Tibial nerve (tissue), 4 donors: ENCODE data around the gene AP5M1. TPM values are rescaled to one million over a fixed set of nuclear protein-coding genes. Genes with fewer than 3 reads are reported as not detected.

Experiments
- DNase-seq, 2 donors: peaks; one replicate each; pipeline ENCODE4 v3.0.0-alpha.2; 2019; ENCODE audit warnings: low spot score in 2 of 2
- H3K27ac ChIP-seq, 4 donors: fragments of 200-600 bp; sonication (generic) in 3 of 4; one replicate each; pipeline ENCODE4 v1.5.1; 2017 to 2019; ENCODE audit warnings: mild to moderate bottlenecking in 1 of 4
- H3K27me3 ChIP-seq, 2 donors: fragments of 200-600 bp; sonication (generic) in 1 of 2; one replicate each; pipeline versions ENCODE4 v1.5.1 to v1.6.0; 2017 to 2019
- H3K36me3 ChIP-seq, 3 donors: fragments of 200-600 bp; sonication (generic); one replicate each; pipeline ENCODE4 v1.5.1; 2018 to 2019
- H3K4me1 ChIP-seq, 4 donors: fragments of 200-600 bp; sonication (generic) in 3 of 4; one replicate each; pipeline ENCODE4 v1.5.1; 2017 to 2019
- H3K4me3 ChIP-seq, 4 donors: fragments of 200-600 bp; sonication (generic) in 3 of 4; one replicate each; pipeline ENCODE4 v1.5.1; 2017 to 2019; ENCODE audit warnings: mild to moderate bottlenecking in 1 of 4, moderate library complexity in 1 of 4
- H3K9me3 ChIP-seq, 4 donors: fragments of 200-600 bp; sonication (generic) in 3 of 4; one replicate each; pipeline ENCODE4 v1.5.1; 2017 to 2019
- EP300 ChIP-seq, 2 donors: sonication (generic); formaldehyde crosslinking; IDR thresholded peaks; one replicate each; pipeline ENCODE4 v1.6.1; 2017; ENCODE audit warnings: antibody characterized with exemption in 2 of 2, mild to moderate bottlenecking in 1 of 2
- POLR2A ChIP-seq, 2 donors: fragments of 450-650 bp; IDR thresholded peaks; one replicate each; pipeline ENCODE4 v1.6.1; 2017; ENCODE audit warnings: antibody characterized with exemption in 2 of 2, mild to moderate bottlenecking in 2 of 2, moderate library complexity in 2 of 2
- WGBS, 2 donors: methylation state at CpG; one replicate each; pipeline ENCODE4 v1.1.5; 2018; 5-methylcytosine and 5-hydroxymethylcytosine counted together
- total RNA-seq, 4 donors: library from RNA; depleted of rRNA; stranded (reverse); fragments of >200 nt; gene quantifications; one replicate each; pipeline ENCODE4 v1.1.0, GENCODE V29; 2016
- TF ChIP-seq, protein P1 (sequence below), 5 experiments: fragments of 200-600 bp in 3 of 5; fragments of 450-650 bp in 2 of 5; sonication (generic) in 3 of 5; IDR thresholded peaks; one replicate each; pipeline ENCODE4 v1.5.1; 2016 to 2019; ENCODE audit warnings: antibody characterized with exemption in 5 of 5, mild to moderate bottlenecking in 3 of 5, moderate library complexity in 2 of 5

AP5M1 gene
- total RNA-seq, 4 donors from 2014 or later = 11.6 to 18.3 (median 13.1) TPM

GRCh38 chr14:57291692-57292647 is 23.2 kb downstream of the AP5M1 start:
- Histone ChIP-seq H3K27ac (no peak overlapping the region), H3K4me3 (no peak overlapping the region), H3K36me3 (peaks cover 0 to 24% (median 0%) of the 10 kb centered on the region in 3 donors), H3K27me3 (no peaks in the 10 kb centered on the region), H3K9me3 (no peaks in the 10 kb centered on the region), H3K4me1 (no peaks in the 10 kb centered on the region)
- no peak for DNase-seq
- WGBS, 2 donors = 42 to 45% methylated on average over 6 of the region's 6 CpGs
- TF ChIP-seq, protein P1, sequence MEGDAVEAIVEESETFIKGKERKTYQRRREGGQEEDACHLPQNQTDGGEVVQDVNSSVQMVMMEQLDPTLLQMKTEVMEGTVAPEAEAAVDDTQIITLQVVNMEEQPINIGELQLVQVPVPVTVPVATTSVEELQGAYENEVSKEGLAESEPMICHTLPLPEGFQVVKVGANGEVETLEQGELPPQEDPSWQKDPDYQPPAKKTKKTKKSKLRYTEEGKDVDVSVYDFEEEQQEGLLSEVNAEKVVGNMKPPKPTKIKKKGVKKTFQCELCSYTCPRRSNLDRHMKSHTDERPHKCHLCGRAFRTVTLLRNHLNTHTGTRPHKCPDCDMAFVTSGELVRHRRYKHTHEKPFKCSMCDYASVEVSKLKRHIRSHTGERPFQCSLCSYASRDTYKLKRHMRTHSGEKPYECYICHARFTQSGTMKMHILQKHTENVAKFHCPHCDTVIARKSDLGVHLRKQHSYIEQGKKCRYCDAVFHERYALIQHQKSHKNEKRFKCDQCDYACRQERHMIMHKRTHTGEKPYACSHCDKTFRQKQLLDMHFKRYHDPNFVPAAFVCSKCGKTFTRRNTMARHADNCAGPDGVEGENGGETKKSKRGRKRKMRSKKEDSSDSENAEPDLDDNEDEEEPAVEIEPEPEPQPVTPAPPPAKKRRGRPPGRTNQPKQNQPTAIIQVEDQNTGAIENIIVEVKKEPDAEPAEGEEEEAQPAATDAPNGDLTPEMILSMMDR (IDR thresholded peaks at IDR 0.05) = no peak
- no peak for TF ChIP-seq POLR2A (IDR thresholded peaks at IDR 0.05)

- no peak for DNase-seq
- H3K4me3 ChIP-seq = no peak overlapping the region
- no peaks in the 10 kb centered on the region for H3K4me1 ChIP-seq
- no peaks in the 10 kb centered on the region for H3K27me3 ChIP-seq
- H3K36me3 ChIP-seq = peaks cover 0 to 8% (median 0%) of the 10 kb centered on the region in 3 donors
- WGBS, 2 donors = 90 to 100% methylated on average over 1 of the region's 1 CpG
- H3K27ac ChIP-seq = no peak overlapping the region
- no peak for TF ChIP-seq POLR2A (IDR thresholded peaks at IDR 0.05)
- TF ChIP-seq, protein P1 (IDR thresholded peaks at IDR 0.05) = peak in 2 of 5 experiments; percentile 21 to 23
- no peaks in the 10 kb centered on the region for H3K9me3 ChIP-seq
Observed at GRCh38 chr14:57293866-57294837, 25.4 kb downstream of the AP5M1 start.

DNA sequence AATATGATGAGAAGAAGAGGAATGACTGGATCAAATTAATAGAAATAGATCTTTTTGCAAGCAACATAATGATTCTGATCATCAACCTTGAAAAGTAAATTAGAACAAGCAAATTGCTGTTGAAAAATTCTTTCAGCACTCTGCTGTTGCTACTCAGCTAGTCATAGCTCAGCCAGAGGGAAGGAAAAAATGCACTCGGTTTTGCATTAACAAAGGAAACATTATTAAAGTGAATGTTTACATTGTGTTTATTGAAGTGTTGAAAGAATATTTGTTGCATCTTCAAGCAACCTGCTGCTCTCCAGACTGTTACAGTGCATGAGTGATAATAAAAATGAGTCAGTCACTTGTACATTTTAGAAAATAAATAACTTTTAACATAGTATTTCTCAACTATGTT is 26.5 kb downstream of the AP5M1 start:
- Histone ChIP-seq H3K4me3 (no peak overlapping the region), H3K9me3 (no peaks in the 10 kb centered on the region), H3K36me3 (peaks cover 0 to 2% (median 0%) of the 10 kb centered on the region in 3 donors), H3K4me1 (no peaks in the 10 kb centered on the region), H3K27me3 (no peaks in the 10 kb centered on the region), H3K27ac (no peak overlapping the region)
- TF ChIP-seq POLR2A (IDR thresholded peaks at IDR 0.05) (no peak), EP300 (IDR thresholded peaks at IDR 0.05) (no peak)
- TF ChIP-seq, protein P1 (IDR thresholded peaks at IDR 0.05) = no peak
- 29 to 32% methylated on average over 1 of the region's 1 CpG for WGBS, 2 donors
- DNase-seq = no peak

- Histone ChIP-seq H3K4me1 (no peaks in the 10 kb centered on the region), H3K27ac (no peak overlapping the region), H3K36me3 (no peaks in the 10 kb centered on the region), H3K9me3 (no peaks in the 10 kb centered on the region), H3K27me3 (no peaks in the 10 kb centered on the region), H3K4me3 (no peak overlapping the region)
- 85 to 91% methylated on average over 4 of the region's 4 CpGs for WGBS, 2 donors
- TF ChIP-seq POLR2A (IDR thresholded peaks at IDR 0.05) (no peak), EP300 (IDR thresholded peaks at IDR 0.05) (no peak)
- TF ChIP-seq, protein P1 (IDR thresholded peaks at IDR 0.05) = no peak
- DNase-seq = no peak
Observed at GRCh38 chr14:57297852-57298251, 29.1 kb downstream of the AP5M1 start.
